ENCODE measurements around the gene RBMS3.

RBMS3 gene

GRCh38 chr3:29609328-29609811 lies 328.5 kb downstream of the RBMS3 start:
- no peak overlapping the region for H3K4me3 ChIP-seq (ENCODE audit: low read depth, low read length)
- no peak for TF ChIP-seq CTCF (IDR thresholded peaks at IDR 0.05; ENCODE audit: control insufficient read depth, extremely low read depth, insufficient read depth)
- DNase-seq (ENCODE audit: low read depth), result peak; percentile 94

- no peak for TF ChIP-seq CTCF (IDR thresholded peaks at IDR 0.05; ENCODE audit: control insufficient read depth, extremely low read depth, insufficient read depth)
- no peak for DNase-seq (ENCODE audit: low read depth)
- no peak overlapping the region for H3K4me3 ChIP-seq (ENCODE audit: low read depth, low read length)
Observed at GRCh38 chr3:29610781-29611180, 329.9 kb downstream of the RBMS3 start.

GRCh38 chr3:29611252-29611651 lies 330.4 kb downstream of the RBMS3 start:
- TF ChIP-seq CTCF (IDR thresholded peaks at IDR 0.05; ENCODE audit: control insufficient read depth, extremely low read depth, insufficient read depth), result no peak
- no peak for DNase-seq (ENCODE audit: low read depth)
- H3K4me3 ChIP-seq (ENCODE audit: low read depth, low read length), result no peak overlapping the region

GRCh38 chr3:29612536-29612935 lies 331.7 kb downstream of the RBMS3 start:
- H3K4me3 ChIP-seq (ENCODE audit: low read depth, low read length), result no peak overlapping the region
- no peak for DNase-seq (ENCODE audit: low read depth)
- TF ChIP-seq CTCF (IDR thresholded peaks at IDR 0.05; ENCODE audit: control insufficient read depth, extremely low read depth, insufficient read depth), result no peak

GRCh38 chr3:29614954-29615353 lies 334.1 kb downstream of the RBMS3 start:
- TF ChIP-seq CTCF (IDR thresholded peaks at IDR 0.05; ENCODE audit: control insufficient read depth, extremely low read depth, insufficient read depth), result no peak
- no peak overlapping the region for H3K4me3 ChIP-seq (ENCODE audit: low read depth, low read length)
- no peak for DNase-seq (ENCODE audit: low read depth)

- no peak for TF ChIP-seq CTCF (IDR thresholded peaks at IDR 0.05; ENCODE audit: control insufficient read depth, extremely low read depth, insufficient read depth)
- DNase-seq (ENCODE audit: low read depth), result no peak
- H3K4me3 ChIP-seq (ENCODE audit: low read depth, low read length), result no peak overlapping the region
Observed at GRCh38 chr3:29618395-29619282, 337.8 kb downstream of the RBMS3 start.

All from LNCaP clone FGC (cell line).